MM.1S (cell line): ENCODE data around the gene CARMIL1.

ENCODE experiments used
- EZH2 ChIP-seq: fragments of 300-600 bp; sonication (generic); optimal IDR thresholded peaks from 2 replicates; pipeline ENCODE3; 2017; ENCODE audit warnings: low read depth, mild to moderate bottlenecking, antibody characterized with exemption, low read length, mixed read lengths
- EZH2phosphoT487 ChIP-seq: fragments of 300-600 bp; sonication (generic); IDR thresholded peaks from 2 replicates; pipeline ENCODE4 v1.6.1; 2018; ENCODE audit warnings: antibody characterized with exemption, low read length
- TF ChIP-seq, protein P1 (sequence below): fragments of 300-600 bp; sonication (generic); IDR thresholded peaks from 2 replicates; pipeline ENCODE4 v1.5.1; 2016; ENCODE audit warnings: antibody characterized with exemption, low read length, mixed read lengths

DNA sequence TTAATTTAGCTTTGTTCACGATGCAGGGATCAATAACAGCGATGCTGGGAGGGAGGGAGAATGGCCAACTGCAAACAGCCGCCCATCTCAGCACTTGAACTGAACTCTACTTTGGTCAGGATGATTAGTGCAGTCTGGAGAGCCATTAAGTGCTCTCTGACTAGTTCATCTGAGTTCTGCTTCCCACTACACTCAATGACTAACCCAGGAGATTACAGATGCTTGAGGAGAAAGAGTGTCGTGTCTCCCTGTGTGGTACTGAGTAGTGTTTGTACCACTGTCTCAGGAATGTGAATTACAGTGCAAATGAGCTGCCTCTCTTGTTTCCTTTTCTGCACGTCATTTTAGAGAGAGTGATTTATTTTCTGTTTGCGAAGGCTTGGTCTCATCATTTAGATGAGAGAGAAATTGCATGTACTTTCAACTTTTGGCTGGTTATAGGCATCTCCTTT is 23.5 kb downstream of the CARMIL1 start:
- no peak for TF ChIP-seq EZH2
- TF ChIP-seq, protein P1, sequence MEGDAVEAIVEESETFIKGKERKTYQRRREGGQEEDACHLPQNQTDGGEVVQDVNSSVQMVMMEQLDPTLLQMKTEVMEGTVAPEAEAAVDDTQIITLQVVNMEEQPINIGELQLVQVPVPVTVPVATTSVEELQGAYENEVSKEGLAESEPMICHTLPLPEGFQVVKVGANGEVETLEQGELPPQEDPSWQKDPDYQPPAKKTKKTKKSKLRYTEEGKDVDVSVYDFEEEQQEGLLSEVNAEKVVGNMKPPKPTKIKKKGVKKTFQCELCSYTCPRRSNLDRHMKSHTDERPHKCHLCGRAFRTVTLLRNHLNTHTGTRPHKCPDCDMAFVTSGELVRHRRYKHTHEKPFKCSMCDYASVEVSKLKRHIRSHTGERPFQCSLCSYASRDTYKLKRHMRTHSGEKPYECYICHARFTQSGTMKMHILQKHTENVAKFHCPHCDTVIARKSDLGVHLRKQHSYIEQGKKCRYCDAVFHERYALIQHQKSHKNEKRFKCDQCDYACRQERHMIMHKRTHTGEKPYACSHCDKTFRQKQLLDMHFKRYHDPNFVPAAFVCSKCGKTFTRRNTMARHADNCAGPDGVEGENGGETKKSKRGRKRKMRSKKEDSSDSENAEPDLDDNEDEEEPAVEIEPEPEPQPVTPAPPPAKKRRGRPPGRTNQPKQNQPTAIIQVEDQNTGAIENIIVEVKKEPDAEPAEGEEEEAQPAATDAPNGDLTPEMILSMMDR: no peak
- no peak for TF ChIP-seq EZH2phosphoT487
